GM19240 (cell line): ENCODE results near the gene DUSP11.
"Not testable (repeated sequence)": the region's sequence is repeated elsewhere in the genome, so short reads cannot be mapped to it uniquely, and the experiment has no call there.

Source experiments
- DNase-seq: peaks from one replicate; pipeline ENCODE4 v3.0.0; 2011; ENCODE audit warnings: low spot score; ENCODE audit not compliant: insufficient read length

Gene DUSP11

GRCh38 chr2:73776381-73776780 is 3.5 kb downstream of the DUSP11 start:
- no peak for DNase-seq

DNA sequence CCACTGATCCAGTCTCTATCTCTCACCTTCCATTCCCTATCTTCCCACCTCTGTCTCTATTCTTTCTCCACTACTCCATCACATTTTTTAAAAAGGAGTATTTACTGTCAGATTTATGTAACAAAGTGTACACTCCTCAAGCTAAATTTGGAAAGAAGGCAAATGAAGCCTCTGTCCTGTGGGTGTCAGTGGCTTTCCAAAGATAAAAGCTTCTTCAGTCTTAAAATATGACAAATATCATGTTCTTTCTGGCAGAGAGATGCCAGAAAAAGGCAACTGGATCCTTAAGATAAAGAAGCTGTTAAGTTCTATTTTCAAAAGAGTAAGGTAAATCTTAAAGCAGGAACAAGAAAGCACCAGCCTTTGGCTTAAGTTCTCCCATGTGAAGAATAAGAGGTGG is 7.1 kb downstream of the DUSP11 start:
- DNase-seq: no peak

GRCh38 chr2:73770725-73771124 is 9.2 kb downstream of the DUSP11 start:
- DNase-seq: no peak

DNA sequence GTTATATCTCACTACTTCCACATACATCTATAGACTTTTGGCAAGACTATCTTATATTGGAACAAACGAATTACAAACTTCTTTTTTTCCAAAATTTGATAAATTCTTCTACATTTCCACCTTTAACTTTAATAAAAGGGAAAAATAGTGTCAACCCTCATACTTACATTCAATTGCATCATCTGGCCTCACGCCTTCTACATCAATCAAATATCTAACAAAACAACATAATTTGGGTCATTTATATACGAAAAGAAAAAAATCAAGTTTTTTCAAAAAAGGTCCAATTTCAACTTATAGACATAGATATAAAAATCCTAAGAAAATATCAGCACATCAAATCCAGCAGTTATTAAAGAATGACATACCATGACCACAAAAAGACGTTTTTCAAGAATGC is 12.9 kb downstream of the DUSP11 start:
- no peak for DNase-seq

DNA sequence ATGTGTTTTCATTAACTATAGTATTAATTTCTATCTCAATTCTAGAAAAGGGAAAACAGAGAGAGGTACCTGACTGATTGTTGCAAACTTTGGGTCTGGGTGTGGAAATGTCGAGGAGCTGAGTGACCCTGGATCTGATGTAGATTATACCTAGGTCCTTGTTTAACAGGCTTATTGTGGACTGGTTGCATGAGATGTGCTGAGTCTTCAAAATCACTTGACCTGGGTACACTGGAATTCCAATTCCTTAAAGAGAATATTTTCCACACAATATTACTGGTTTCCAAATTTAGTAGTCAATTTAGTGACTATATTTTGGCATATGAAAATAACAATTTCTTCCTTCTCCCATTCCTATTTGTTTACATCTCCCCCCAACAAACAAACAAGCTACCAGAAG is 13.6 kb downstream of the DUSP11 start:
- no peak for DNase-seq

DNA sequence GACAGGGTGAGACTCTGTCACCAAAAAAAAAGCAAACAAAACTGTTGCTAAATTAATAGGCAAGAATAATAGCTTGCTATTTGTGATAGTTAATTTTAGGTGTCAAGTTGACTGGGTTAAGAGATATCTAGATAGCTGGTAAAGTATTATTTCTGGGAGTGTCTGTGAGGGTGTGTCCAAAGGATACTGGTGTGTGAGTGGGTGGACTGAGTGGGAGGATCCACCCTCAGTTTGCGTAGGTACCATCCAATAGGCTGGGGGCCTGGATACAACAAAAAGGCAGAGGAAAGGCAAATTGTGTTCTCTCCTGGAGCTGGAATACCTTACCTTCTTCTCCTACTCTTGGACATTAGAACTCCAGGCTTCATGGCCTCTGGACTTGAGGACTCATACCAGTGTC is 15.0 kb downstream of the DUSP11 start:
- no peak for DNase-seq

DNA sequence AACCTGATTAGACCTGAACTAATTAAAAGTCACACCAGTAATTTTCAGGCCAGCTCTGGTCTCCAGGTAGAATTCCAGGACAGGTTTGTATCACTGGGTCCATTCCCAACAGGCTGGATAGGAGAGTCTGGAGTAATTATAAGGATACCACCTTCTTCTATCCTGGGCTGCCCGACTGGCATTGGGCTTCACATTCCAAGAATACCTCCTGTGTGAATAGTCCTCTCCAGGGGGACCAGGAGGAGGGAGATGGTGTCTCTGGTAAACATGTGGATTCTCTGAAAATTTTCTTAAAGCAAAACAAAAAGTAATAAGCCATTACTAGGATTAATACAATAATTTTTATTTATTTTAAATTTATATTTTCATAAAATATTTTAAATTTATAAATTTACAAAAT is 17.3 kb downstream of the DUSP11 start:
- DNase-seq: no peak

GRCh38 chr2:73759904-73760303 is 20.0 kb downstream of the DUSP11 start:
- no peak for DNase-seq

- no peak for DNase-seq
These were observed 20.6 kb downstream of the DUSP11 start for GRCh38 chr2:73759285-73759764.

- not testable (repeated sequence) for DNase-seq
These were observed 25.6 kb downstream of the DUSP11 start for GRCh38 chr2:73754332-73754731.

GRCh38 chr2:73749314-73749713 is 30.6 kb downstream of the DUSP11 start:
- DNase-seq: no peak

- no peak for DNase-seq
These were observed 33.1 kb downstream of the DUSP11 start for GRCh38 chr2:73746877-73747208.

DNA sequence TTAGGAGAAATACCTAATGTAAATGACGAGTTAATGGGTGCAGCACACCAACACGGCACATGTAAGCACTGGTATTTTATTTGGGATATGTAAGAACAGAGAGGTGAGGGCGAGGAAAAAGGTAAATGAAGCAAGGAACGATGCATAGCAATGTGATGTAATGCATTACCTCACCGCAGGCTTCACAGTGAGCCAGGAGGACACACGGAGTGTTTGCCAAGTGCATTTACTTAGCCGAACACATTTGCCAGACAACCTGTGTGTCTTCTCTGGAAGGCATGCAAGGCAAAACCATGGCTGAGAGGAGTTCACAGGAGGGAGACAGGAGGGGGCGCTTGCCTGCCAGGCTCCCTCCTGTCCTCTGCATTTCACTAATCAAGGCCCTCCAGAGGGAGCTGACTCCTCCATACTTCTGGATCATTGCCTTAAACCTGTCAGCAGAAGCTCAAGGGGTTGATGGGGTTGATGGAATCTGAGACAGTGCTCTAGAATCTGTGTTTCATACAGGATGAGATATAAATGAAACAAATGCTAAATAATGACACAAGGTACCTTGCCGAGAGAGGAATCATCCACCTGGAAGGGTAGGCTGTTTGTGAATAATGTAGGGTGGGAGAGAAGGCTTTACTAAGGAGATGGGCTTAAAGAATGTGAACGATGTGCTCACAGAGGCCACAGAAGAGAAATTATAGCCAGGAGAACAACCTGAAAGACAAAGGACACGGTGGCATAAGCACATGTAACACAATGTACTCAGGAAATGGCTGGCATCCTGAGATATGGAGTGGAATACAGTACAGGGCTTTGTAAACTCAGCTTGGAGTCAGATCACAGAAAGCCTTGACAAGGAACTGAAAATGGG is 33.7 kb downstream of the DUSP11 start:
- no peak for DNase-seq

DNA sequence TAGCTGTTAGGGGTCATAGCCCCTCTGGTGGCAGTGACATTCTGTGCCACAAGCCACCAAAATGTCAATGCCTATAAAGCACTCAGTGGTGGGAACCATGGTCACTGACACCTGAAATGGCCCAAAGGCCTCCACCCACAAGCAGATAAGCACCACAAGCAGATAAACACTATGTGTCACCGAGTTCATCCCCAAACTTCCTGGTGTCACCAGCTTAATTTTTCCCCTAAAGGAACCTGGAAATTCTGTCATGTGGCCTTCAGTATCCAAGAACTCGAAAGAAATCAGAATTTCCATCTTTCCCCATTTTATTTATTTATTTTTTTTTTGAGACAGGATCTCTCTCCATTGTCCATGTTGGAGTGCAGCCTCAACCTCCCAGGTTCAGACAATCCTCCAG is 39.1 kb downstream of the DUSP11 start:
- DNase-seq: no peak

GRCh38 chr2:73739101-73739500 is 40.8 kb downstream of the DUSP11 start:
- no peak for DNase-seq

GRCh38 chr2:73736855-73737779 is 42.8 kb downstream of the DUSP11 start, which contains the start of gene TPRKB:
Gene TPRKB, minus strand, starts transcription at chr2:73737345. Its CDS starts 2,776 bp downstream, at chr2:73734569.
- DNase-seq: peak; percentile 99

- DNase-seq: no peak
These were observed 43.5 kb downstream of the DUSP11 start for GRCh38 chr2:73736378-73736777.

GRCh38 chr2:73730810-73731209 is 49.1 kb downstream of the DUSP11 start:
- DNase-seq: no peak

GRCh38 chr2:73728711-73729110 is 51.2 kb downstream of the DUSP11 start:
- no peak for DNase-seq

DNA sequence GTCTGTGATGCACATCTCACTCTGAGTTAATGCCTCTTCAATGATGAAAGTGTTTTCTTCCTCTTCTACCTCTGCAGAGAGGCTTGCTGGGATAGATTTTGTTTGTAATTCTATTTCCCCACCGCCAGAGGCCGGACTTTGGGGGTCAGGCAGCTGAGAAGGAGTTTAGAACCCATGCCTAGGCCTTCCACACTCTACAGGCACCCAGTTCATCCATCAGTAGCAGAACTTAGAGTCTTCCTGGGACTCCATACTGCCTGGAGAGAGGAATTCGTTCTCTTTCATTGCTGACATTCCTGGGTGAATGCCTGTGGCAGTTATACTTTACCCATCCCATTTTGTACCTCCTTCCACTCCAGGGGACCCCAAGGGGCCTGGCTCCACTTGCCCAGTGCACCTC is 51.9 kb downstream of the DUSP11 start:
- no peak for DNase-seq

DNA sequence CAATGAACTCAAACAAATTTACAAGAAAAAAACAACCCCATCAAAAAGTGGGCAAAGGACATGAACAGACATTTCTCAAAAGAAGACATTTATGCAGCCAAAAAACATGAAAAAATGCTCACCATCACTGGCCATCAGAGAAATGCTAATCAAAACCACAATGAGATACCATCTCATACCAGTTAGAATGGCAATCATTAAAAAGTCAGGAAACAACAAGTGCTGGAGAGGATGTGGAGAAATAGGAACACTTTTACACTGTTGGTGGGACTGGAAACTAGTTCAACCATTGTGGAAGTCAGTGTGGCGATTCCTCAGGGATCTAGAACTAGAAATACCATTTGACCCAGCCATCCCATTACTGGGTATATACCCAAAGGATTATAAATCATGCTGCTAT is 53.2 kb downstream of the DUSP11 start:
- DNase-seq: not testable (repeated sequence)
